Left hindlimb (tissue), 1 donor: ENCODE data around the gene NOP53.
"Not testable (repeated sequence)": the region's sequence is repeated elsewhere in the genome, so short reads cannot be mapped to it uniquely, and the experiment has no call there.

Experiments used
- DNase-seq: peaks from one replicate; pipeline ENCODE4 v3.0.0-alpha.2; 2018

Gene NOP53

DNA sequence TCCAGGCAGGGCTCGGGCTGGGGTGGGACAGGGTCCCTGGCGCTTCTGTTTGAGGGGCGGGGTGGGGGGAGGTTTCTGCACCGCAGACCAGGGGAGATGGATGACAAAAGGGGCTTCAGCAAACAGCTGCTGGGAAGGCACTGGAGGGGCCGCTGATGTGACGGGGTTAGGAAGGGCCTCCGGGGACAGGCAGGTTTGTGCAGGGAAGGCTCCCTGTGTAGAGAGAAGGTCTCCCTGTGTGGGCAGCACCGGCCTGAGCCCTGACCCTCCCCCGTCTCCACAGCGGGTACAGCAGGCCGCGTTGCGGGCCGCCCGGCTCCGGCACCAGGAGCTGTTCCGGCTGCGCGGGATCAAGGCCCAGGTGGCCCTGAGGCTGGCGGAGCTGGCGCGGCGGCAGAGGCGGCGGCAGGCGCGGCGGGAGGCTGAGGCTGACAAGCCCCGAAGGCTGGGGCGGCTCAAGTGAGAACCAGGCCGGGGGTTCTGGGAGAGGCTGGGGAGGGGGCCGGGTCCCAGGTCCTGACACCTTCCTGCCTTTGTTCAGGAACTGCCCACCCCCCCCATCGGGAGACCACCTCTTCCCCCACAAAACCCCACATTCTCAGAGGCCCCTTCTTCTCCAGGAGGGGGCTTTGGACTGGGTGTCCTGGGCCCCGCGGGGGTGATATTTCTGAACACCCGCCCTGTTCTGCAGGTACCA, 9.9 kb downstream of the NOP53 start:
- no peak for DNase-seq

DNA sequence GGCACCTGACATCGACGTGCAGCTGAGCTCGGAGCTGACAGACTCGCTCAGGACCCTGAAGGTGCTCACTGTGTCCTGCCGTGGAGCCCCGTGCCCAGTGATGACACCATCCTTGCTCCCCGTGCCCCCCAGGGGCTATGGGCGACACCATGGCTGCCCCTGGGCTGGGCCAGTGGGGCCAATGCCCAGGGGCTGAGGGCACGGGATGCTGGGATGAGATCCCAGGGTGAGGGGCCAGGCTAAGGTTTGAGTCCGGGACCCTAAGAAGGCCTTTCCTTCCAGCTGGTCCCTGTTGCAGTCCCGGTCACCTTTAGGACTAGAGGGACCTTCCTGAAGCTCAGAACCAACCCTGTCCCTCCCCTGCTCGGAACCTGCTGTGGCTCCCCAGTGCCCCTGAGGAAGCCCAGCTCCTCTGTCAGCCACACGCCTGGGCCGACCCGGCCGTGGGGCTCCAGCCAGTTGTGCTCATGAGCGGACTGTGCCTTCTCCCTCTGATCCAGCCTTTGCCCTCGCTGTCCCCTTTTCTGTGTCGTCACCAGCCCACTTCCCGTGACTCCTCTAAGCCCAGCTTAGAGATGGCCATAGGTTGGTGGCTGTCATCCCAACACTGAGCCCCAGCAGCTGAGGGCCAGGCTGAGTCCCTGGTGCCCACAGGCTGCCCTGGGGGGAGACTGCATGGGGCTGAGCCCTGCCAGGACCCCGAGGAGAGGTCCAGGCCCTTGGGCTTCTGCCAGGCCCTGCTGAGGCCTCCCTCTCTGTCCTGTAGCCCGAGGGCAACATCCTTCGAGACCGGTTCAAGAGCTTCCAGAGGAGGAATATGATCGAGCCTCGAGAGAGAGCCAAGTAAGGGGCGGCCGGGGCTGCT, 10.6 kb downstream of the NOP53 start:
- DNase-seq, result no peak

DNA sequence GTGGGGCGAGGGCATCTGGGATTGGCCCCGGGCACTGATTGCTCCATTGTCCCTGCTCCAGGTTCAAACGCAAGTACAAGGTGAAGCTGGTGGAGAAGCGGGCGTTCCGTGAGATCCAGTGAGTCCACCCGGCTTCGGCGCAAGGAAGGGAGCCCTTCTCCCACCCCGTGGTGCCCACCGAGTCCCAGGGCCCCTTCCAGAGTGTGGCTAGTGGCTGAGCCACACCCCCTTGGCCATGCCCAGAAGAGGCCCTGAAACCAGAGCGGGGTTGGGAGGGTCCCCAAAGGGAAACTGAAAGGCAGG, 11.2 kb downstream of the NOP53 start:
- DNase-seq, result no peak

DNA sequence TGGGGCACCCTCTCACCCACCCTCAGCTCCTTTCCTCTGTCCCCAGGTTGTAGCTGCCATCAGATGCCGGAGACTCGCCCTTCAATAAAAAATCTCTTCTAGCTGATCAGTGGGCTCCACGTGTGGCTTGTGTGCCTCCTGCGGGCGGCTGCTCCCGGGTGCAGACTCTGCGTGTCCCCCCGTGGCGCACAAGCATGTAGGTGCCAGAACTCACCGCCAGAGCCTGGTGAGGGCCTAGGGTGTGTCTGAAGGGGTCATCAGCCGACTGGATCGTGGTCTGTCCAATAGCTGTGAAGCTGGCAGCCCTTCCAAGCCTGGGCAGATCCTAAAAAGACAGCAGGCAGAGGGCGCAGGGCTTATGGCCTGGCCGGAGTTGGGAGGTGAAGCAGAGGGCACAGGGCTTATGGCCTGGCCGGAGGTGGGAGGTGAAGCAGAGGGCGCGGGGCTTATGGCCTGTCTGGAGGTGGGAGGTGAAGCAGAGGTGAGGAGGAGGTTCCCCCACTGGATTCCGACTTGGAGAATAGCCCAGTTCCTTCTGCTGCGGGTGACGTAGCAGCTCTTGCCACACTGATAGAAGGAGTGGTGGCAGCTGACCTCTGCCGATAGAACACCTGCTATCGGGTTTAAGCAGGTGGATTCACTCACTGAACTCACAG, 11.7 kb downstream of the NOP53 start:
- DNase-seq, result no peak

DNA sequence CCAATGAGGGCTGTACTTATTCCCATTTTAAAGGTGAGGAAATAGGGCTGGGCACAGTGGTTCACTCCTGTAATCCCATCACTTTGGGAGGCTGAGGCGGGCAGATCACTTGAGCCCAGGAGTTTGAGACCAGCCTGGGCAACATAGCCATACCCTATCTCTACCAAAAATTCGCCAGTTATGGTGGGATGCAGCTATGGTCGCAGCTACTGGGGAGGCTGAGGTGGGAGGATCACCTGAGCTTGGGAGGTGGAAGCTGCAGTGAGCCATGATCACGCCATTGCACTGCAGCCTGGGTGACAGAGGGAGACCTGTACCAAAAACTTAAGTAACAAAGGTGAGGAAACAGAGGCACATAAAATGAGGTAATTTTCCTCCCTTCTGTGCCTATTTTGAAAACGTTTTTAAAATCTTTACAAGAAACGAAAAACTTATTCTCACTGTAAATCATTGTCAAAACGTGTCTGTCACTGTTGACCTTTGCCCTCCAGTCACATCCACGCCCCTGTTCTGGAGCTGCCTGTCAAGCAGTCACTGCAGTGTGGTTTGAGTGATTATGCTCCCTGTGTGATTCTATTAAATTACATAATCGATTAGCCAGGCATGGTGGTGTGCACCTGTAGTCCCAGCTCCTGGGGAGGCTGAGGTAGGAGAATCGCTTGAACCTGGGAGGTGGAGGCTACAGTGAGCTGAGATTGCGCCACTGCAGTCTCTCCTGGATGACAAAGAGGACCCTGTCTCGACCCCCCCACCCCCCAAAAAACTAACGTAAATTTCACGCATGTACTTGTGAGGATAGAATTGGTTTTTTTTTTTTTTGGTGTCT, 12.5 kb downstream of the NOP53 start:
- DNase-seq, result no peak

DNA sequence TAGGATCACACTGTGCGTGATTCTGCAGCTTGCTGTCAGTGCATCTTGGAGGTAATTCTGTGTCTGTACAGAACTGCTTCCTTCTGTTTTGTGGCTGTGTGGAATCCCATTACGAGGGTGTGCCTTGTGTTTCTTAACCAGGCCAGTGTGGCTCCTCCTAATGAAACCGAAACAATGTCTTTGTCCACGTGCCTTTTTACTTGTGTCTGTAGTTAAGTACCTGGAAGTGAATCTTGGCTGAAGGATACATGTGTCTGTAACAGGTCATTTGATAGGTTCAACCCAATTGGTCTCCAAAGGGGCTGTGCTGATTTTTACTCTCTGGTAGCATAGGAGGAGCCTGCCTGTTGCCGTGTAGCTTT, 13.1 kb downstream of the NOP53 start:
- no peak for DNase-seq

DNA sequence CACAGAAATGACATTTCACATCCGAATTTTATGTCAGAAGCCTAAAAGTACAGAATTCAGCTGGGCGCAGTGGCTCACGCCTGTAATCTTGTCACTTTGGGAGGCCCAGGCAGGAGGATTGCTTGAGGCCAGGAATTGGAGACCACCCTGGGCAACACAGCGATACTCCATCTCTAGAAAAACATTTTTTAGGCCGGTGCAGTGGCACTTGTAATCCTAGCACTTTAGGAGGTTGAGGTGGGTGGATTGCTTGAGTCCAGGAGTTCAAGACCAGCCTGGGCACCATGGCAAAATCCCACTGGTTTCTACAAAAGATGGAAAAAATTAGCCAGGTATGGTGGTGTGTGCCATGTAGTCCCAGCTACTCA, 15.3 kb downstream of the NOP53 start:
- no peak for DNase-seq

DNA sequence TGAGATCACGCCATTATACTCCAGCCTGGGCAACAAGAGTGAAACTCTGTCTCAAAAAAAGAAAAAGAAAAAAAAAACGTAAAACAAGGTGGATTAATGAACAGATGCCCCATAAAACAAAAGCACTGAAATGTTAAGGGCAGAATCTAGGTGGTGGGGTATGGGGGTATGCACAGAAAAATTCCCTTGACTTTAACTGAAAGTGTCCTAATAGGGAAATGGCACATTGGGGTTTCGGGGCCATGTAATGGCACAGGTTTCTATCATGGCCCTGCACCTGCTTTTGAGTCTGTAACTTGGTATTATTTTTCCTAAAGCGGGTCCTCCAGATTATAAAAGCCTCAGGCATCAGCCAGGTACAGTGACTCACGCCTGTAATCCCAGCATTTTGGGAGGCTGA, 16.2 kb downstream of the NOP53 start:
- no peak for DNase-seq

DNA sequence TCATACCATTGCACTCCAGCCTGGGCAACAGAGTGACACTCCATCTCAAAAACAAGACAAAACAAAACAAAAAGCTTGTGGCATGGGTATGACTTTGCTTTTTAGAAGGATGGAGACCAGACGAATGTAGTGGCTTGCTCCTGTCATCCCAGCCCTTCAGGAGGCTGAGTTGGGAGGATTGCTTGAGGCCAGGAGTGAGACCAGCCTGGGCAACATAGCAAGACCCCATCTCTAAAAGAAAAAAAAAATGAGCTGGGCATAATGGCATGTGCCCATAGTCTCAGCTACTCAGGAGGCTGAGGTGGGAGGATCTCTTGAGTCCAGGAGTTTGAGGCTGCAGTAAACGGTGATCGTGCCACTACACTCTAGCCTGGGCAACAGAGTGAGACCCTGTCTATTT, 16.8 kb downstream of the NOP53 start:
- no peak for DNase-seq

DNA sequence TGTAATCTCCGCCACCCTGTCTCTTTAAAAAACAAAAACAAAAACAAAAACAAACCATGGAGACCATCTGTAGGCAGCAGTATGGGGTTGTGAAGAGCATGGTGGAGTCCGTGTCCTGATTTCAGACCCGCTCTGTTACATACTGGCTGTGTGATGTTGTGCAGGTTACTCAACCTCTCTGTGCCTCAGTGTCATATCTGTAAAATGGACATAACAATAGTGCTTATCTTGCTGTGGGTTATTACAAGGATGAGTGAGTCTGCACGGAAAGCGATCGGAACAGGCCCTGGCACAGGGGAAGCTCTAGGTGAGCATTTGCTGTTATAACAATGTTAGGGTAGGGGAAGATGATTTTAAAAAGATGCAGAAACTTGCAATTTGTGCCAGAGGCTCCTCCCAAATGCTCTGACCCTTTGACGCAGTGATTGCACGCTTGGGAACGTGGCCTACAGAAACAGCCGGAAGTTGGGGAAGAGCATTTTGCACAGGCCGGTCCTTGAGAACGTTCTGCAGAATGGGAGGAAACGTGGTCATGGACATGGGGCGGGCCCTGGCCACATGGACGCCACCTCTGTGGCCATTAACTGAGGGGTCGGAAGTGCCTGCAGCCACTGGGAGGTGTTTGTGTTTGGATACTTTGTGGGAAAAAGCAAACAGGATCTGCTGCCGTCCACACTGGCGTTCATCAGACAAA, 17.4 kb downstream of the NOP53 start:
- DNase-seq, result no peak

DNA sequence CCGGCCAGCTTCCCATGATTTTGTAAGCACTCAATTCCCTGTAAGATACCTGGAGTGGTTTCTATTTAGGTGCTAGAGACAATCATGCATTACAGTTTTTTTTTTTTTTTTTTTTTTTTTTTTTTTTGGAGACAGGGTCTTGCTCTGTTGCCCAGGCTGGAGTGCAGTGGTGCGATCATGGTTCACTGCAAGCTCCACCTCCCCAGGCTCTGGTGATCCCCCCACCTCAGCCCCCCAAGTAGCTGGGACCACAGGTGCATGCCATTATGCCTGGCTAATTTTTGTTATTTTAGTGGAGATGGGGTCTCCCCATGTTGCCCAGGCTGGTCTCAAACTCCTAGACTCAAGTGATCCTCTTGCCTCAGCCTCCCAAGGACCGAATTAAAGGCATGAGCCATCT, 19.4 kb downstream of the NOP53 start:
- not testable (repeated sequence) for DNase-seq

DNA sequence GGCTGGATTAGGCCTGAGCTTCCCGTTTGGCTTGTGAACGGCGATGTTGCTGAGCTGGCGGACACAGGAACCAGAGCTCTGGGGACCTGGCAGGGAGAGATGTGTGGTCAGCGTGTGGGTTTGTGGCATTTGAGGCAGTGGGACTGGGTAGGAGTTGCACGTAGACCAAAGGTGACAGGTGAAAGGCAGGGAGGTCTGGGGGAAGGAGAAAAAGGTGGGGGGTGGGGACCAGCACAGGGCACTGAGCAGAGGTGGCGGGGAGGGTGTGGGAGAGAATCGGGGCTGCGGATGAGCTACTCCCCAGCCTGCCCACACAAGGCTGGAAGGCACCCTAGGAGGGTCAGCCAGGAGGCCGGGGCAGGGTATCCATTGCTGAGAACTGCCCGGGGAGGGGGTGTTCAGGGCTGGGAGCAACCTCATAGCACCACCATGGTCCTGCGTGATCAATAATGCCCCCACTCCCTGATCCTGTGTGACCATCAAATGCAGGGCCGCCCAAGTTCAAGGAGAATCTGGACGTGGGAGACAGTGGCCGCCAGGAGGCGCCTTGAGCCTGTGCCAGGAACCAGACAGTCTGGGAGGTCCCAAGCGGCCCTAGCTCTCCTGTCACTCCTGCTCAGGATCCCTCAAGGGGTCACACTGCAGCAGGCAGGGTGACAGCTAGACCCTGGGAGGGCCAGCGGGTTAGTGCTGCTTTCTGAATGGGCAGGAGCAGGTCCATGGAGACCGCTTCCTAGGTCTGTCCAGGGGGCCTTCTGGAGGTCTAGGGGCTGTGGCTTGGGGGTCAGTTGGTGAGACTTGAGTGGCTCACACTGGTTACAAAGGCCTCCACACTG, 20.4 kb downstream of the NOP53 start:
- DNase-seq, result peak; percentile 60

DNA sequence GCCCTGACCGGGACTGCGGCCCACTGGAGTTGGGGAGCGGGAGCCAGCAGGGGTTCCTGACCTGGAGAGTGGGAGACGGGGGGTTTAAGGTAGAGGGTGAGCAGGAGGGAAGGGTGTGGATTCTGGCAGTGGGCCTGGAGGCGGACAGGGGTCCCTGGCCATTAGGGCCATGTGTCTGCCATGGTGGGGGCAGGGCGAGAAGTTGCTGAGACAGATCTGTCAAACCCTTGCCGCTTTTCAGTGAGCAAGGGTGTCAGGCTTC, 20.9 kb downstream of the NOP53 start:
- no peak for DNase-seq

DNA sequence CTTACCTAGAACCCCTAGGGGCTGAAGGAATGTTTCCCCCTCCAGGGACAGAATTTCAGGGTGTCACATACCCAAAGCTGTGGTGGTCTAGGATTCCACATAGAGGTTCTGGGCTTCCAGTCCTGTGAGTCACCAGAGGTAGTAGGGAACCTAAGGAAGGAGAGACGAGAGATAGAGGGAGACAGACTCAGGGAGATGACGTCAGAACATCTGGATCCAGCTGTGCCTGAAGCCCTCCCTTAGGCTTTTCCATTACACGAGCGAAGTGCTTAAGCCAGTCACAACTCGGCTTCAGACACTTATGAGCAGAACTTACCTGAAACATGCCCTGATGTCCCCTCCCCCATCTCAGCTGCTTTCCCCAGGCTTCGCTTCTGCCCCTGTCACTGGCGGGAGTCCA, 21.3 kb downstream of the NOP53 start:
- DNase-seq, result no peak

DNA sequence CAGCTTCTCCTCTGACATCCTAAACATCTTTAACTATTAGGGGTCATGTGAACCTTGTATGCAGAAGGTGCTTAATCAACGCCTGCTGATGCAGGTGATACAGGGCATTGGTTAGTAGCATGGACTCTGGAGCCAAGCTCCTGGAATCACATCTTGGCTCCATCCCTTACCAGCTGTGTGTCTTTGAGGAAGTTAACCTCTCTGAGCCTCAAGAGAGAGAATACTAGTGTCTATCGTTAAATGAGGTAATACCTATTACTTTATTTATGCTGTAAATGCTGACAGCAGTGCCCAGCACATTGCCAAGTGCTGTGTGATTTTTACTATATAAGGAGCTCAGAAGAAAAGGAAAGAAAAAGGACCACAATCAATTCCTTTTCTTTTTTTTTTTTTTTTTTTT, 22.0 kb downstream of the NOP53 start:
- no peak for DNase-seq

DNA sequence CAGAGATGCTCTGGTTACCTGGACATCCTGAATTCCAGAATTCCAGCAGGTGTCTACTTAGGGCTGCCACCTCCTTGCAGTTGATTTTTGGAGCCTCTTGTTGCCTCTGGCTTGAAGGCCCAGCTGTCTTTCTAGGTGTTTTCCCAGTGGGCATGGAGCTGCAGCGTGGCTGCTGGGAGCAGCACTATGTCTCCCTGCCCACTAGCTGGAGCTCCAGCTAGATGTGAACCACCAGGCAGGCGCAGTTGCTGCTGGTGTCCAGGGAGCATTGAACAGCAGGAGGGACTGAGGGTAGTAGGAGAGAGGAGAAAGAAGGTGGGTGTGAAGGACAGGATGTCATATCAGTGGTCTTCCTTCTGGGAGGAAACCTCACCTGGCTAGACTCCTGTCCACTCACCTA, 23.3 kb downstream of the NOP53 start:
- DNase-seq, result no peak

DNA sequence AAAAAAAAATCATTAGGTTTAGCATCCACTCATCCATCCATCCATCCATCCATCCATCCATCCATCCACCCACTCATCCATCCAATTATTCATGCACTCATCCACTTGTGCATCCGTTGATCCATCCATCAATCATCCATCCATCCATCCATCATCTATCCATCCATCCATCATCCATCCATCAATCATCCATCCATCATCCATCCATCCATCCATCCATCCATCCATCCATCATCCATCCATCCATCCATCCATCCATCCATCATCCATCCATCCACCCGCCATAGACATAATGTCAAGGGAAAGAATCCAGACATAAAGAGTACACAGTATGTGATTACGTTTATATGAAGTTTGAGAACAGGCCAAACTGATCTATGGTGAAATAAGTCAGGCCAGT, 24.2 kb downstream of the NOP53 start:
- DNase-seq, result no peak

DNA sequence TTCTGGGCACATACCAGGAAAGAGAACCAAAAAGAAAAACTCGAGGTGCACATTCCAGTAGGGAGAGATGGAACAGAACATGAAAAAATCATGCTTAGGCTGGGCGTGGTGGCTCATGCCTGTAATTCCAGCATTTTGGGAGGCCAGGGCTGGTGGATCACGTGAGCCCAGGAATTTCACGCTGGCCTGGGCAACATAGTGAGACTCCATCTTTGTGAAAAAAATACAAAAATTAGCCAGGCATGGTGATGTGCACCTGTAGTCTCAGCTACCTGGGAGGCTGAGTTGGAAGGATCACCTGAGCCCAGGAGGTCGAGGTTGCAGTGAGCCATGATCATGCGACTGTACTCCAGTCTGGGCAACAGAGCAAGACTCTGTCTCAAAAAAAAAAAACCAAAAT, 25.9 kb downstream of the NOP53 start:
- not testable (repeated sequence) for DNase-seq

DNA sequence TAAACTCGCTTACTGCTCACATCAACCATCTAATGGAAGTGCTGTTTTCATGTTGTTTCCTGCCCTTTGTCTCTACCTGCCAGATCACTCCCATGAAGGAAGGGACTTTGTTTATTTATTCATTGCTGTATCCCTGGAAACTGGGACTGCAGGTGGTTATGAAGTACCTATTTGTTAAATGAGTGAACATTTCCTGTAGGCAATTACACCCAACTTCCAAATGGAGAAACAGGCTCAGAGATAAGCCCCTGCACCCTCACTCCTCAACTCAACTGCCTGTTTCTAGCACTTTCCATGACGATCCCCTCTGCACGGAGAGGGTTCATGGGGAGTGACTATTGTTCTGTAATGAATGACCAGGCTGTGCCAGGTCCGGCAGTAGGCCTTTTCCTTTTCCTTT, 31.2 kb downstream of the NOP53 start:
- no peak for DNase-seq

DNA sequence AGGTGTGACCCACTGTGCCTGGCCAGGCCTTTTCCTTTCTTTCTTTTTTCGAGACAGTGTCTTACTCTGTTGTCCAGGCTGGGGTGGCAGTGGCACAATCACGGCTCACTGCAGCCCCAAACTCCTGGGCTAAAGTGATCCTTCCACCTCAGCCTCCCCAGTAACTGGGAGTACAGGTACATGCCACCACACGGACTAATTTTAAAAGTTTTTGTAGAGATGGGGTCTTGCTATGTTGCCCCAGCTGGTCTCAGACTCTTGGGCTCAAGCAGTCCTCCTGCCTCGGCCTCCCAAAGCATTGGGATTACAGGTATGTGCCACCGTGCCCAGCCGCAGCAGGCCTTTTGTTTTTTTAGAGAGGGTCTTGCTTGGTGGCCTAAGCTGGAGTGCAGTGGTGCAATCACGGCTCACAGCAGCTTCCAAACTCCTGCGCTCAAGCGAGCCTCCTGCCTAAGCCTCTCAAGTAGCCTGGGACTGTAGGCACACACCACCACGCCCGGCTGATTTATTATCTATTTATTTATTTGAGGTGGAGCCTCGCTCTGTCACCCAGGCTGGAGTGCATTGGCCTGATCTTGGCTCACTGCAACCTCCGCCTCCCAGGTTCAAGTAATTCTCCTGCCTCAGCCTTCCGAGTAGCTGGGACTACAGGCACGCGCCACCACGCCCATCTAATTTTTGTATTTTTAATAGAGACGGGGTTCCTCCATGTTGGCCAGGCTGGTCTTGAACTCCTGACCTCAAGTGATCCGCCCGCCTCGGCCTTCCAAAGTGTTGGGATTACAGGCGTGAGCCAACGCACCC, 32.1 kb downstream of the NOP53 start:
- not testable (repeated sequence) for DNase-seq
